Ishikawa (cell line): ENCODE measurements around the gene ACACA.

Experiments used
- CEBPB ChIP-seq: IDR thresholded peaks from 2 replicates; pipeline ENCODE4 v1.6.1; 2012
- EGR1 ChIP-seq: IDR thresholded peaks from 2 replicates; pipeline ENCODE4 v1.6.1; 2012
- EP300 ChIP-seq: IDR thresholded peaks from 2 replicates; pipeline ENCODE4 v1.6.1; 2012; ENCODE audit warnings: borderline replicate concordance
- FOXM1 ChIP-seq: IDR thresholded peaks from 2 replicates; pipeline ENCODE4 v1.6.1; 2012; ENCODE audit warnings: low read depth, borderline replicate concordance
- NFIC ChIP-seq: IDR thresholded peaks from 2 replicates; pipeline ENCODE4 v1.6.1; 2012
- RAD21 ChIP-seq: IDR thresholded peaks from 2 replicates; pipeline ENCODE4 v1.6.1; 2012; ENCODE audit warnings: low read depth
- TAF1 ChIP-seq: IDR thresholded peaks from 2 replicates; pipeline ENCODE4 v1.6.1; 2012; ENCODE audit warnings: low read depth, mild to moderate bottlenecking
- TCF12 ChIP-seq: IDR thresholded peaks from 2 replicates; pipeline ENCODE4 v1.6.1; 2012; ENCODE audit warnings: low read depth
- TEAD4 ChIP-seq: IDR thresholded peaks from 2 replicates; pipeline ENCODE4 v1.6.1; 2012
- YY1 ChIP-seq: IDR thresholded peaks from 2 replicates; pipeline ENCODE4 v1.6.1; 2012; ENCODE audit warnings: low read depth
- ZBTB7A ChIP-seq: IDR thresholded peaks from 2 replicates; pipeline ENCODE4 v1.6.1; 2012; ENCODE audit warnings: low read depth
- TF ChIP-seq, protein P1 (sequence below): IDR thresholded peaks from 2 replicates; pipeline ENCODE4 v1.6.1; 2012; ENCODE audit warnings: low read depth, mild to moderate bottlenecking
- TF ChIP-seq, protein P2 (sequence below): IDR thresholded peaks from 2 replicates; pipeline ENCODE4 v1.6.1; 2012
- TF ChIP-seq, protein P3 (sequence below): IDR thresholded peaks from 2 replicates; pipeline ENCODE4 v1.6.1; 2012

DNA sequence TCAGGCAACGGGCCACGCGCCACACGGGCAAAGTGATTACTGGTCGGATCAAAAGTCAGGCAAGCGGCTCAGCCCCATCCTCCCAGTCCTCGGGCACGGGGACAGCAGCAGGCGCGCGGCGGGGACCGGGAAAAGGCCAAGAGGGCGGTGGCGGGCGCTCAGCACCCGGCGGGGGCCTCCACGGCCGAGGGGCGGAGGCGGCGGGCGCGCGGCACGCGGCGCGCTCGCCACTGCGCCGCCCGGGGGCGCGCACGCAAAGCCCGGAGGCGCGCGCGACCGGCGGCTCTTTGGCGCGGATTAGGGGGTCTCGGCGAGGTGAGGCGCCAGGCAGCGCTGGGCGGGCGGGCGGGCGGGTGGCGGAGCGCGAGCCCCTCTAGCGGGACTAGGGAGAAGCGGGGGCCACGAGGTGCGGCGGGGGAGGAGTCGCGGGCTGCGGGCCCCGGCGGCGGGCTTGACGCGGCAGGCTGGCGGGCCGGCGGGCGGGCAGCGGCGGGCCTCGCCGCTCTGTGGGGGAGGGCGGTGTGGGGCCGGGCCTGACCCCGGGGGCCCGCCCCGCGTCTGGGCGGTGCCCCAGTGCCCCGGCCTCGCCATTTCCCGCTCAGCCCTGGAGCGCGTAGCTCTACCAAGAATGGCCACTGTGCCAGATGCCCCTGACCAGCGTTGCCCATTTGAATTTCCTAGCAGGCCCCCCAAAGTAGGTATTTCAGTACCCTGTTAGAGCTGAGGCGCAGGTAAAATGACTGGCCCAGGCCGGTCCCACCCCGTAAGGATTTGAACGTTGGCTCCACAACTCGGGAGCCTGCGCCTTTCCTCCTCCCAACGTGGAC, at the start of gene ACACA, which contains the start of gene TADA2A:
- TF ChIP-seq, protein P1, sequence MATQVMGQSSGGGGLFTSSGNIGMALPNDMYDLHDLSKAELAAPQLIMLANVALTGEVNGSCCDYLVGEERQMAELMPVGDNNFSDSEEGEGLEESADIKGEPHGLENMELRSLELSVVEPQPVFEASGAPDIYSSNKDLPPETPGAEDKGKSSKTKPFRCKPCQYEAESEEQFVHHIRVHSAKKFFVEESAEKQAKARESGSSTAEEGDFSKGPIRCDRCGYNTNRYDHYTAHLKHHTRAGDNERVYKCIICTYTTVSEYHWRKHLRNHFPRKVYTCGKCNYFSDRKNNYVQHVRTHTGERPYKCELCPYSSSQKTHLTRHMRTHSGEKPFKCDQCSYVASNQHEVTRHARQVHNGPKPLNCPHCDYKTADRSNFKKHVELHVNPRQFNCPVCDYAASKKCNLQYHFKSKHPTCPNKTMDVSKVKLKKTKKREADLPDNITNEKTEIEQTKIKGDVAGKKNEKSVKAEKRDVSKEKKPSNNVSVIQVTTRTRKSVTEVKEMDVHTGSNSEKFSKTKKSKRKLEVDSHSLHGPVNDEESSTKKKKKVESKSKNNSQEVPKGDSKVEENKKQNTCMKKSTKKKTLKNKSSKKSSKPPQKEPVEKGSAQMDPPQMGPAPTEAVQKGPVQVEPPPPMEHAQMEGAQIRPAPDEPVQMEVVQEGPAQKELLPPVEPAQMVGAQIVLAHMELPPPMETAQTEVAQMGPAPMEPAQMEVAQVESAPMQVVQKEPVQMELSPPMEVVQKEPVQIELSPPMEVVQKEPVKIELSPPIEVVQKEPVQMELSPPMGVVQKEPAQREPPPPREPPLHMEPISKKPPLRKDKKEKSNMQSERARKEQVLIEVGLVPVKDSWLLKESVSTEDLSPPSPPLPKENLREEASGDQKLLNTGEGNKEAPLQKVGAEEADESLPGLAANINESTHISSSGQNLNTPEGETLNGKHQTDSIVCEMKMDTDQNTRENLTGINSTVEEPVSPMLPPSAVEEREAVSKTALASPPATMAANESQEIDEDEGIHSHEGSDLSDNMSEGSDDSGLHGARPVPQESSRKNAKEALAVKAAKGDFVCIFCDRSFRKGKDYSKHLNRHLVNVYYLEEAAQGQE = no peak
- TF ChIP-seq, protein P2, sequence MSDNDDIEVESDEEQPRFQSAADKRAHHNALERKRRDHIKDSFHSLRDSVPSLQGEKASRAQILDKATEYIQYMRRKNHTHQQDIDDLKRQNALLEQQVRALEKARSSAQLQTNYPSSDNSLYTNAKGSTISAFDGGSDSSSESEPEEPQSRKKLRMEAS = peak; percentile 82
- TF ChIP-seq EP300 (no peak), FOXM1 (no peak), RAD21 (no peak), TAF1 (peak; percentile 76), EGR1 (no peak; the same call in 1 of the 2 replicates), YY1 (peak; percentile 88), TCF12 (peak; percentile 66), TEAD4 (no peak; the same call in 1 of the 2 replicates), ZBTB7A (no peak), NFIC (peak; percentile 40; the same call in 1 of the 2 replicates), CEBPB (no peak)
- TF ChIP-seq, protein P3, sequence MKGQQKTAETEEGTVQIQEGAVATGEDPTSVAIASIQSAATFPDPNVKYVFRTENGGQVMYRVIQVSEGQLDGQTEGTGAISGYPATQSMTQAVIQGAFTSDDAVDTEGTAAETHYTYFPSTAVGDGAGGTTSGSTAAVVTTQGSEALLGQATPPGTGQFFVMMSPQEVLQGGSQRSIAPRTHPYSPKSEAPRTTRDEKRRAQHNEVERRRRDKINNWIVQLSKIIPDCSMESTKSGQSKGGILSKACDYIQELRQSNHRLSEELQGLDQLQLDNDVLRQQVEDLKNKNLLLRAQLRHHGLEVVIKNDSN = 0 out of 2 replicates have a peak, but pooled peaks have one; percentile 11
